ENCODE data around the gene SLC2A13. TPM values are rescaled to one million over a fixed set of nuclear protein-coding genes. Genes with fewer than 3 reads are reported as not detected.
"Not testable (repeated sequence)": the region's sequence is repeated elsewhere in the genome, so short reads cannot be mapped to it uniquely, and the experiment has no call there.

The SLC2A13 gene
- polyA plus RNA-seq, 1 donor, result 3.5 TPM

- DNase-seq (ENCODE audit: low read depth), result no peak
These were observed 691 bp downstream of the SLC2A13 start for GRCh38 chr12:40105265-40105514.

GRCh38 chr12:40104461-40105264 is 1.2 kb downstream of the SLC2A13 start:
- DNase-seq (ENCODE audit: low read depth), result no peak

GRCh38 chr12:40103043-40103442 is 2.8 kb downstream of the SLC2A13 start:
- DNase-seq (ENCODE audit: low read depth), result no peak

- DNase-seq (ENCODE audit: low read depth), result no peak
These were observed 4.1 kb downstream of the SLC2A13 start for GRCh38 chr12:40101747-40102146.

GRCh38 chr12:40099423-40099853 is 6.4 kb downstream of the SLC2A13 start:
- DNase-seq (ENCODE audit: low read depth), result no peak

- DNase-seq (ENCODE audit: low read depth), result no peak
These were observed 7.3 kb downstream of the SLC2A13 start for GRCh38 chr12:40098406-40099145.

GRCh38 chr12:40093512-40093911 is 12.4 kb downstream of the SLC2A13 start:
- DNase-seq (ENCODE audit: low read depth), result no peak

GRCh38 chr12:40086471-40086870 is 19.4 kb downstream of the SLC2A13 start:
- DNase-seq (ENCODE audit: low read depth), result no peak

- DNase-seq (ENCODE audit: low read depth), result no peak
These were observed 27.6 kb downstream of the SLC2A13 start for GRCh38 chr12:40078266-40078665.

GRCh38 chr12:40075458-40075857 is 30.4 kb downstream of the SLC2A13 start:
- no peak for DNase-seq (ENCODE audit: low read depth)

GRCh38 chr12:40068416-40068815 is 37.5 kb downstream of the SLC2A13 start:
- no peak for DNase-seq (ENCODE audit: low read depth)

GRCh38 chr12:40065636-40066035 is 40.2 kb downstream of the SLC2A13 start:
- DNase-seq (ENCODE audit: low read depth), result no peak

GRCh38 chr12:40063414-40063813 is 42.5 kb downstream of the SLC2A13 start:
- no peak for DNase-seq (ENCODE audit: low read depth)

GRCh38 chr12:40058721-40059190 is 47.1 kb downstream of the SLC2A13 start:
- DNase-seq (ENCODE audit: low read depth), result no peak

GRCh38 chr12:40056373-40056772 is 49.5 kb downstream of the SLC2A13 start:
- DNase-seq (ENCODE audit: low read depth), result no peak

- DNase-seq (ENCODE audit: low read depth), result no peak
These were observed 50.1 kb downstream of the SLC2A13 start for GRCh38 chr12:40055776-40056175.

GRCh38 chr12:40055228-40055579 is 50.7 kb downstream of the SLC2A13 start:
- no peak for DNase-seq (ENCODE audit: low read depth)

GRCh38 chr12:40054555-40055227 is 51.2 kb downstream of the SLC2A13 start:
- DNase-seq (ENCODE audit: low read depth), result no peak

- no peak for DNase-seq (ENCODE audit: low read depth)
These were observed 56.6 kb downstream of the SLC2A13 start for GRCh38 chr12:40049268-40049667.

GRCh38 chr12:40047002-40047401 is 58.9 kb downstream of the SLC2A13 start:
- not testable (repeated sequence) for DNase-seq (ENCODE audit: low read depth)

GRCh38 chr12:40045656-40046055 is 60.2 kb downstream of the SLC2A13 start:
- no peak for DNase-seq (ENCODE audit: low read depth)

- no peak for DNase-seq (ENCODE audit: low read depth)
These were observed 61.5 kb downstream of the SLC2A13 start for GRCh38 chr12:40044396-40044795.

GRCh38 chr12:40039598-40039997 is 66.3 kb downstream of the SLC2A13 start:
- DNase-seq (ENCODE audit: low read depth), result no peak

Data from forelimb muscle (tissue), 1 donor.